K562 treated with DMSO at 1 percent for 48 hours (cell line): ENCODE results near the gene RETSAT. TPM values are rescaled to one million over a fixed set of nuclear protein-coding genes. Genes with fewer than 3 reads are reported as not detected.

Experiments used
- total RNA-seq: library from RNA; unstranded; fragments of 300-600 nt; gene quantifications from 2 replicates; pipeline ENCODE4 v1.2.3, GENCODE V29; 2022; ENCODE audit warnings: low replicate concordance; ENCODE audit errors: extremely low read depth

Gene RETSAT
- total RNA-seq, result 438 TPM in 1 of 2 replicates, not detected in the other

DNA sequence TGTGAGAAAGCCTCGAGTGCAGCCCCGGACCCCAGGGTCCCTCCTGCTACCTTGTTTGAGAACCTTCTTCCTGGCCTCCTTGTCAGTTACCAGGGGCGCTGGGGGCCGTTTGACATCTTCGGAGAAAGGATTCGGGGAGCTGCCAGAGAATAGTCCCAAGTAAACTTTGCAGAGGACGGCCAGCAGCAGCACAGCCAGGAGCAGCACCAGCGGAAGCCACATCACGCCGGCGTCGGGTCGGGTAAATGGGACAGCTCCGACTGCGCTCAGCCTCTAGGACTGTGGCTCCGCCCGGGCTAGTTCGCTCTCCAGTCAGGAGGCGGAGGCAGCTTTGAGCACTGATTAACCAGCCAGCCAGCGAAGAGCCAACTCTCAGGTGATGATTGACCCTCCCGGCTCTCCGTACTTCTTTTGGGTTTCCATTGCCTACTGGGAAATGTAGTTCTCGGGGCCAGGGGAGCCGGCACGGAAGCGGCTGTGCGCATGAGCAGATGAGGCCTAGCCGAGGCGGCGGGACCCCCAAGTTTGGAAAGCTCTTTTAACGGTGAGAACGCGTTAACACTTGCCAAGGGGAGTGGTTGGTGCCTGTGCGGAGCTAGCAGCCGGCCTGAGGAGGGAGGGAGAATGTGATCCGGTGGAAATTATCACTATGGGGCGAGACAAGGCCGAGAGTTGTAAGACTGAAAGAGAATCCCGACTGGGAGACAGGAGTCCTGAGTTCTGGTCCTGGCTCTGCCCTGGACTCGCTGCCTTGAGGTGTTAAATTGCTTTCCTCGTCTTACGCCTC, at the start of gene RETSAT, which contains the start of gene ELMOD3:
TSS of gene RETSAT (minus strand) at position 243 of the 787 bp plus-strand sequence. CDS start at position 222, 21 bp downstream.
TSS of gene ELMOD3 (plus strand) at position 484 of the 787 bp plus-strand sequence. CDS start 2,430 bp downstream, outside the sequence.

DNA sequence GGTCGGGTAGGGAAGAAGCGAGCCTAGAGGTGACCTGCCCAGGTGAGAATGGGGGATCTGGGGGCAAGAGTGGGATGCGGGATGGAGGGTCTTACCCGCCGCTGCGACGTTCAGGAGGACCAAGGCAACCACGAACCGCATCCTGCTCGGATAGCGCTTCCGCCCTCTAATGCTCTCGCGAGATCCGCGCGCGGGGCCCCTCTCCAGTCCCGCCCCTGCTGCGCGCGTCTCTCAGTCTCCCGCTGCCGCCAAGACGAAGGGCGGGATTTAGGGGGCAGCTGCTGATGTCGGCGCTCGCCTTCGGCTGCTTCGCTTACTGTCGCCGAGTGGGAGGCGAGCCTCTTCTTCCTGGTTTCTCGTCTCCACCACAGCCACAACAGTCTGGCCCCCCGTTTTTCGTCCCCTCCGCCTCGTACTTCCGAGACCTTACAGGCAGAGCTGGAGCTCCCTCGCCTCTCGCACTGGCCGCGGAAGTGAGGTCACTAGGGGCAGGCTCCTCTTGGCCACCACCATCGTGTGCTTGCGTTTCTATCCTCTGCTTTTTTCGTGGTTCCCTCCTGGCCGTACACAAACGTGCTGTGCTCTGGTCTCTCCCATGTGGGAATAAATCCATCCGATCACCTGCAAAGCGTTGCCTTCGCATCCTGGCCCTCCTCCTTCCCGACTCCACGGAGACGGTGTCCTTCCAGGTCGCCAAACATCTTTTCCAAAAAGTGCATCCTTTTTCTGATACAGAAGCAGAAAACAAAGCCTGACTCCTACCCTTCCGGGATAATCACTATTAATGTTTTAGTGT, 26.3 kb downstream of the RETSAT start, which contains the start of gene TGOLN2:
TSS of gene TGOLN2 (minus strand) at position 168 of the 796 bp plus-strand sequence. CDS start at position 141, 27 bp downstream.

Other genes starting within 250 kb of the RETSAT start
- gene TCF7L1, start 221.1 kb downstream of the RETSAT start, total RNA-seq, result not detected in 2 replicates
- 93.1 TPM in 1 of 2 replicates, not detected in the other for gene TGOLN2, start 26.5 kb downstream of the RETSAT start, total RNA-seq
- gene ELMOD3, start 241 bp upstream of the RETSAT start, total RNA-seq, result not detected in 2 replicates
- not detected in 2 replicates for gene CAPG, start 55.8 kb upstream of the RETSAT start, total RNA-seq
- gene SH2D6, start 64.2 kb upstream of the RETSAT start, total RNA-seq, result not detected in 2 replicates
- not detected in 2 replicates for gene MAT2A, start 184.6 kb upstream of the RETSAT start, total RNA-seq
- not detected in 2 replicates for gene GGCX, start 207.0 kb upstream of the RETSAT start, total RNA-seq
- gene VAMP8, start 223.1 kb upstream of the RETSAT start, total RNA-seq, result not detected in 2 replicates
- gene VAMP5, start 229.9 kb upstream of the RETSAT start, total RNA-seq, result not detected in 2 replicates
- not detected in 2 replicates for gene RNF181, start 241.2 kb upstream of the RETSAT start, total RNA-seq
- gene TMEM150A, start 248.2 kb upstream of the RETSAT start, total RNA-seq, result not detected in 2 replicates